Measurements from ENCODE around the gene UXS1. TPM values are rescaled to one million over a fixed set of nuclear protein-coding genes. Genes with fewer than 3 reads are reported as not detected.

The UXS1 gene
- total and polyA plus RNA-seq, 2 donors from 2014 or later = 56.6 to 74.4 TPM

DNA sequence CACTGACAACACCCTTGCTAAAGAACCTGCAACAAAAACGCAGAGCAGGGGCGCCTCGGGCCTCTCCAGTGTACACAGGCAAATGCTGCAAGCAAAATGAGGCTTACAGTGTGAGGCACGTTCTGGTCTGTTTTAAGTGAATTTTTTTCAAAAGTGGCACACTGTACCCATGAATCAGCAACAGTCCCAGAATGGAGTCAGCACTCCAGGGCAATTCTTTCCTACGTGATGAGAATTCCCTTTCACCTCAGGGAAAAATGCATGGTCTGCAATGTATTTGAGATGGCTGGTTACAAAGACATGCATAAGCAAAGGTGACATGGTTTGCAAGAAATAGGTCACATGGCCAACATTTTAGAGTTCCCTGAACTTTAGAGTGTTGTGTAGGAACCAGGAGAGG, 94.4 kb downstream of the UXS1 start:
- intact Hi-C loops (cut with DNase I) = loop anchor here (10.0 kb wide), 1 partner anchor 485 kb away; no protein-coding TSS in a partner anchor
- no peaks in the 10 kb centered on the region for H3K27me3 ChIP-seq (ENCODE audit: control insufficient read depth, insufficient read depth, low read length)
- no peak for FAIRE-seq

DNA sequence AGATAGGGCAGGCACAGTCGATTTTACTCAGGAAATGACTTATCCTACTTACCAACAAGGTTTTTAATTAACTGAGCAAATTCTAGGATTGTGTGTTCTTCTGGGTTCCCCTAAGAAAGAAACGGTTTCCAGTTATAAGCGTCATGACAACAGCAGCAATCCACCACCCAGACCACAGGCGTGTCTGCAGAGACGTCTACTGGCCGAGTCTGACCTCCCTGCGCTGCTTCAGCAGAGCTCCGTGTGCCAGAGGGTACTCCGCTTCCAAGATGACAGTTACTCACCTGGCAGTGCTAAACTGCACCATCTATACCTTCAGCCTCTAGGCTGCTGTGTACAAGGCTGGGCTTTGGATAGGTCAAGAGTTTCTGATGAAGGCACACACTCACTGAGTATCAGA, 95.4 kb downstream of the UXS1 start:
- Histone ChIP-seq H3K9me3 (ENCODE audit: control insufficient read depth in 2 of 3, insufficient read depth in 1 of 3, low read length in 3 of 3) (no peaks in the 10 kb centered on the region), H3K36me3 (ENCODE audit: control insufficient read depth in 2 of 3, insufficient read depth in 3 of 3, low read length in 3 of 3) (peaks cover 4 to 9% (median 7%) of the 10 kb centered on the region in 3 donors), H3K4me3 (ENCODE audit: low read length in 3 of 3) (no peak overlapping the region), H3K27me3 (ENCODE audit: control insufficient read depth, insufficient read depth, low read length) (no peaks in the 10 kb centered on the region), H3K4me1 (ENCODE audit: control insufficient read depth in 2 of 3, insufficient read depth in 2 of 3, low read depth in 1 of 3, low read length in 3 of 3) (no peaks in the 10 kb centered on the region), H3K9ac (ENCODE audit: low read length in 3 of 3) (no peak overlapping the region), H3K27ac (ENCODE audit: low read depth in 2 of 2, low read length in 2 of 2) (no peak overlapping the region)
- FAIRE-seq = no peak
- TF ChIP-seq, protein P1, sequence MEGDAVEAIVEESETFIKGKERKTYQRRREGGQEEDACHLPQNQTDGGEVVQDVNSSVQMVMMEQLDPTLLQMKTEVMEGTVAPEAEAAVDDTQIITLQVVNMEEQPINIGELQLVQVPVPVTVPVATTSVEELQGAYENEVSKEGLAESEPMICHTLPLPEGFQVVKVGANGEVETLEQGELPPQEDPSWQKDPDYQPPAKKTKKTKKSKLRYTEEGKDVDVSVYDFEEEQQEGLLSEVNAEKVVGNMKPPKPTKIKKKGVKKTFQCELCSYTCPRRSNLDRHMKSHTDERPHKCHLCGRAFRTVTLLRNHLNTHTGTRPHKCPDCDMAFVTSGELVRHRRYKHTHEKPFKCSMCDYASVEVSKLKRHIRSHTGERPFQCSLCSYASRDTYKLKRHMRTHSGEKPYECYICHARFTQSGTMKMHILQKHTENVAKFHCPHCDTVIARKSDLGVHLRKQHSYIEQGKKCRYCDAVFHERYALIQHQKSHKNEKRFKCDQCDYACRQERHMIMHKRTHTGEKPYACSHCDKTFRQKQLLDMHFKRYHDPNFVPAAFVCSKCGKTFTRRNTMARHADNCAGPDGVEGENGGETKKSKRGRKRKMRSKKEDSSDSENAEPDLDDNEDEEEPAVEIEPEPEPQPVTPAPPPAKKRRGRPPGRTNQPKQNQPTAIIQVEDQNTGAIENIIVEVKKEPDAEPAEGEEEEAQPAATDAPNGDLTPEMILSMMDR (IDR thresholded peaks at IDR 0.05; ENCODE audit: borderline replicate concordance, extremely low read depth, insufficient read depth) = no peak
- intact Hi-C loops (cut with DNase I) = no loop called here
- no peak for DNase-seq

More for the DNA sequence above, 94.4 kb downstream of the UXS1 start:
- Histone ChIP-seq H3K9me3 (ENCODE audit: control insufficient read depth in 2 of 3, insufficient read depth in 1 of 3, low read length in 3 of 3) (no peaks in the 10 kb centered on the region), H3K4me1 (ENCODE audit: control insufficient read depth in 2 of 3, insufficient read depth in 2 of 3, low read depth in 1 of 3, low read length in 3 of 3) (no peaks in the 10 kb centered on the region), H3K36me3 (ENCODE audit: control insufficient read depth in 2 of 3, insufficient read depth in 3 of 3, low read length in 3 of 3) (peaks cover 4 to 7% (median 7%) of the 10 kb centered on the region in 3 donors), H3K4me3 (ENCODE audit: low read length in 3 of 3) (no peak overlapping the region), H3K27ac (ENCODE audit: low read depth in 2 of 2, low read length in 2 of 2) (no peak overlapping the region), H3K9ac (ENCODE audit: low read length in 3 of 3) (no peak overlapping the region)
- DNase-seq = no peak
- TF ChIP-seq, protein P1 (IDR thresholded peaks at IDR 0.05; ENCODE audit: borderline replicate concordance, extremely low read depth, insufficient read depth) = no peak

DNA sequence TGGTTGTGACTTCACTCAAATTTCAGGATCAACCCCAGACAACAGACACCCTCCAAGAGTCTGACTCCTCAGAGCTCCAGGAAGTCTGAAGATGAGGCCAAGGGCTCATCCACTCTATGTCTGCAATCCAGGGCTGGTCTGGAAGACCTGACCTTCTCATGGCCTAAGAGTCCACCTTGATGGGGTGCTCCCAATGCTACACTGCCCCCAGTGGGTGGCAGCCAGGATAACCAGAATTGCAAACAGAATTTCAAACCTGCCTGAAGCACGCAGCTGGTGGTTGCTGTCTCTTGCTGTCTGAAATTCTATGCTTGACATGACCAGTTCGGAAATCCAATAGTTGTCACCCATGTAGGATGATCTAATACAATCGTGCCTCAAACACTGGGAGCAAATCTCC, 96.0 kb downstream of the UXS1 start:
- intact Hi-C loops (cut with DNase I) = no loop called here
- Histone ChIP-seq H3K36me3 (ENCODE audit: control insufficient read depth in 2 of 3, insufficient read depth in 3 of 3, low read length in 3 of 3) (peaks cover 4 to 9% (median 7%) of the 10 kb centered on the region in 3 donors), H3K9ac (ENCODE audit: low read length in 3 of 3) (no peak overlapping the region), H3K9me3 (ENCODE audit: control insufficient read depth in 2 of 3, insufficient read depth in 1 of 3, low read length in 3 of 3) (no peaks in the 10 kb centered on the region), H3K27me3 (ENCODE audit: control insufficient read depth, insufficient read depth, low read length) (no peaks in the 10 kb centered on the region), H3K4me1 (ENCODE audit: control insufficient read depth in 2 of 3, insufficient read depth in 2 of 3, low read depth in 1 of 3, low read length in 3 of 3) (no peaks in the 10 kb centered on the region), H3K27ac (ENCODE audit: low read depth in 2 of 2, low read length in 2 of 2) (no peak overlapping the region), H3K4me3 (ENCODE audit: low read length in 3 of 3) (no peak overlapping the region)
- FAIRE-seq = no peak
- peak in 3 of 5 donors; percentile 50 to 63 (median 56) for DNase-seq
- TF ChIP-seq, protein P1 (IDR thresholded peaks at IDR 0.05; ENCODE audit: borderline replicate concordance, extremely low read depth, insufficient read depth) = peak; percentile 34
